Measurements from ENCODE around the gene WDR27.

Gene WDR27

GRCh38 chr6:169701954-169702839, at the start of gene WDR27, which contains the start of gene C6orf120:
WDR27 (minus strand) TSS chr6:169702029; CDS start chr6:169689005, 13,024 bp downstream.
C6orf120 (plus strand) TSS chr6:169702126; CDS start chr6:169702460, 334 bp downstream.
- peak; percentile 94 for DNase-seq (ENCODE audit: low spot score)

- DNase-seq (ENCODE audit: low spot score) = no peak
Observed at GRCh38 chr6:169746556-169746955, 44.7 kb upstream of the WDR27 start.

- no peak for DNase-seq (ENCODE audit: low spot score)
Observed at GRCh38 chr6:169745405-169745804, 43.6 kb upstream of the WDR27 start.

- DNase-seq (ENCODE audit: low spot score) = no peak
Observed at GRCh38 chr6:169741344-169741743, 39.5 kb upstream of the WDR27 start.

- DNase-seq (ENCODE audit: low spot score) = no peak
Observed at GRCh38 chr6:169738976-169739529, 37.2 kb upstream of the WDR27 start.

- no peak for DNase-seq (ENCODE audit: low spot score)
Observed at GRCh38 chr6:169738204-169738975, 36.6 kb upstream of the WDR27 start.

GRCh38 chr6:169729961-169730360, 28.1 kb upstream of the WDR27 start:
- DNase-seq (ENCODE audit: low spot score) = no peak

DNA sequence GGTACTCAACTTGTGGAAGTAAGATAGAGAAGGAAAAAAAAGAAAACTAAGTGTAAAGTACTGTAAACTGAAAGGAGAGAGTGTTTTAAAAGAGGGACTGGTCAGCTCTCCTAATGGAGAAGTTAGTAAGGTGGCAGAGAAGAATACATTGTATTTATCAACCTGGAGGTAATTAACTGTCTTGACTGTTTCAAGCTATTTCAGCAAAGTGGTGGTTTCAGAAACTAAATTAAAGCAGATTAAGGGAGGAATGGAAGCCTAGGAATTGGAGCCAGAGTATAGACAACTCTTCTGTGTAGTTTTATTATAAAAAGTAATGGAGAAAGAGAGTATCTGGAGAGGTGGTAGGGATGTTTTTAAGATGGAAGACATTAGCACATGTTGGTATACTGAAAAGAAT, 25.1 kb upstream of the WDR27 start:
- no peak for DNase-seq (ENCODE audit: low spot score)

DNA sequence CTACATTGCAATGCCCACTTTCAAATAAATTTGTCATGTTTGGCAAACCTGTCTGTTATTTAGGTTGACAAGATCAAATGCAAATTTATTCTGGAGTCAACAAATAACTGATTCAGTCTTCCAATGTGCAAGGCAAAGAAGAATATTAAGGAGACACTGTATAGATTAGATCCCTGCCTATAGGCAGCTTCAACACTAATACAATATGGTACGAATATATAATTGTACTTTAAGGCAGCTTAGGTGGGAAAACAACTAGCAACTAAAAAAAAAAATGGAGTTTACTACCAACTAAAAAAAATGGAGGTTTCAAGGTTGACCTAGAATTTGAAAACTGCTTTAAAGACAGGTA, 24.2 kb upstream of the WDR27 start:
- DNase-seq (ENCODE audit: low spot score) = no peak

DNA sequence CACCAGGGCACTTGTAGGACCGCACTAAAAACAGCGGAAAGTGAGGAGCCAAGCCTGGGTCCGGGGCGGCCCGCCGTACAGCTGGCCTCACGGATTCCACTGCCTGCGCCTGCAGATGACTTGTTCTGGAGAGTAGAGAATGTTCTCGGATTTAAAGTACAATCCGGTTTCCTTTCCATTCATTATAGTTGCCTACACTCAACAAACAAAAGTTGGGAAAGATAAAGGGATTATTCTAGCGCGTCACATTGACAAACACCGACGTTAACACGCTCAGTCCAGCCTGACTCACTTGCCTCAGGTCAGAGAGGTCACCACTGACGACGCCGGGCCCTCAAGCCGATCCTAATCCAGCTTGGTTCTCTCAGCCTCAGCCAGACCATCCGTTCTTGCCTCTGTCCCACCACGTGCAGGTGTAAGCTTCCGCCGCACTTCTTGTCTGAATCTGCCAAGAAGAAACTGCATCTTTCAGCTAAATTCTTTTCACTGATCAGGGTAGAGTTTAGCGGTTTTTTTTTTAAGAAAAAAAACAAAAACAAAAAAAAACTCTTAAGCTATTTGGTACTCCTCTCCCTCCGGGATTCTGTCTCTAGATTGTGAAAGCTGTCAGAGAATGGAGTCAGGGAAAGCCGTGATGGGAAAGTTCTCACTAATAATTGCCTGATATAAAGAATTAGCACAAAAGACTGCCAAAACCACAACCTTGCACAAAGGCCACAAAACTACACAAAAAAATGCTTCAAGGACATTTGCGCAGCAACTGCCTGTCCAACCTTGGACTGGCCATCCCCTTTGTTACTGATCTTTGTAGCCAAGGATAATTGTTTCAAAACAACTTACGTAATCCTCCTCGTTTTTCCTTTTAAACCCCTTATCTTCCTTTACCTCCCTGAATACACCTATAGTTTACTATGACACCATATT, 23.6 kb upstream of the WDR27 start:
- DNase-seq (ENCODE audit: low spot score) = peak; percentile 67

DNA sequence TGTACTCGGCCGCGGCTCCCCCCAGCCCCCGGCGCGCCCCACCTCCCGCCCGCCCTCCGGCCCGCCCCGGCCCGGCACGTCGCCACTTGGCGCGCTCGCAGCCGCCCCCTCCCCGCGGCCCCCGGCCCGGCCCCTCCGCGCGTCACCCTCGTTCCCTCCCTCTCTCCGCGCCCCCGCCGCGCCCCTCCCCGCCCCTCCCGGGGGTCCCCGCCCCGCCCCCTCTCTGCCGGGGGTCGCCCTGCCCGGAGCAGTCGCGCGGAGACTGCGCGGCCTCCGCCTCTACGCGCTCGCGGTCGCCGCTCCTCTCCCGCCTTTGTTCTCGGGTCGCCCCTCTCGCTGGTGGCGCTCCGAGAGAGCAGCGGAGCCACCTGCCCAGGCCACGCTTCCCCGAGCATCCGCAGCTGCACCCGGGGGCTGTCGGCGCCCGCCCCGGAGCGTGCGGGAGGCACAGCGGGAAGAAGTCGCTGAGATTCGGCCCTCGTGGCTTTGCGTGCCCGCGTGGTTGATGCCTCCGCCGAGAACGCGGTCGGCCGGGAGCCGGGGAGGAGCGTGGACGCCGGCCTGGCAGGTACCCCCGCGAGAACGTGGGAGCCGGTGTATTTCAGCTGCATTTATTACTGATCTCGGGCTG, 22.8 kb upstream of the WDR27 start, which contains the start of gene PHF10:
Gene PHF10, minus strand, starts transcription at position 7 of the 631 bp plus-strand sequence. CDS start 569 bp downstream, outside the sequence.
- DNase-seq (ENCODE audit: low spot score) = no peak

- no peak for DNase-seq (ENCODE audit: low spot score)
Observed at GRCh38 chr6:169723991-169724493, 22.2 kb upstream of the WDR27 start.

GRCh38 chr6:169723200-169723909, 21.5 kb upstream of the WDR27 start:
- DNase-seq (ENCODE audit: low spot score) = peak; percentile 44

GRCh38 chr6:169722362-169723199, 20.8 kb upstream of the WDR27 start:
- DNase-seq (ENCODE audit: low spot score) = peak; percentile 73

DNA sequence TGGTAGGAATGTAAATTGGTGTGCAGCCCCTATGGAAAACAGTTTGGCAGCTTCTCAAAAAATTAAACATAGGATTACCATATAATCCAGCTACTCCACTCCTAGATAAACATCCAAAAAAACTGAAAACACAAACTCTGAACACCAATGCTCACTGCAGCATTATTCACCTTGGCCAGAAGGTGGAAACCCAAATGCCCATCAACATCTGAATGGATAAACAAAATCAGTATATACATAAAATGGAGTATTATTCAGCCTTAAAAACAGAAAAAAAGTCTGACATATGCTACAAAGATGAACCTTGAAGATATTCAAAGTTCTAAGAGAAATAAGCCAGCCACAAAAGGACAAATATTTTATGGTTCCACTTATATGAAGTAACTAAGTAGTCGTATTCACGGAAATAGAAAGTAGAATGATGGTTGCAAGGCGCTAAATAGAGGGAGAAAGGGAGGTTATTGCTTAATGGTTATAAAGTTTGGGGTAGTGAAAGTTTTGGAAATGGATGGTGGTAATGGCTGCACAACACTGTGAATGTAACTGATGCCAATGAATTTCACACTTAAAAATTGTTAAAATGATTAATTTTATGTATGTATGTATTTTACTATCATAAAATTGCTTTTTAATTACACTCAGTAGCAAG, 18.5 kb upstream of the WDR27 start:
- DNase-seq (ENCODE audit: low spot score) = no peak

DNA sequence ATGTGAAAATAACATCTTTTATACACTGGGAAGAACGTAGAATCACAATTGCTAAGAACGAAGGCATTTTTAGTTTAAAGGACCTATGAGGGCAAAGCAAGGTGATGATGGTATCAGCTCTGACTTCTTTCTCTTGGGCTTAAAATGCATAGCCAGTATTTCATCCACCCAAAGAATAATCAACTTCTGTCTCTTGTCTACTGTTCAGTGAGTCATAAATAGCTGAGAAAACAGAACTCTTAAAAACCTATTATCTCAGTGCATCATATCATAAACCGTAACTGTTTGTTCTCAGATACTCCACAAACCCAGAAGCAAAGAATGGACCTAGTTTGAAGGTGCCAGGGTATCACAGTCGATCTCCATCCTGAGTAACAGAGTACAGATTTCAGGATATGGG, 17.3 kb upstream of the WDR27 start:
- no peak for DNase-seq (ENCODE audit: low spot score)

DNA sequence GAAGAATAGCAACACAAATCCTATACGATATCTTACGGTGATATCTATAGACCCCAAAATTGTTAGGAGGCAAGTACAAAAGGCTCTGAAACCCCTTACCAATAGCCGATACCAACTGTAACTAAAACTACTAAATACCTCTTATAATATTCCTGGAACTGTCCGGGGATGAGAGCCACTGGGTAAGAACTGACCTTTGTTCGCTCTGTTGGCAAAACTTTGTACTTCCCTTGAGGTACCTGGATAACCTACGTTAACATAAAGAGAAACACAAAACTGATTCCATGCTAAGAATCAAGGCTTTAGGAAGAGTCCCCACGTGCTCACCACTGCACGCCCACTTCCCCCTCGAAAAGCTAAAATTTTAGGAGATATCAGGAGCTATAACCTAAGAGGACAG, 12.8 kb upstream of the WDR27 start:
- no peak for DNase-seq (ENCODE audit: low spot score)

- no peak for DNase-seq (ENCODE audit: low spot score)
Observed at GRCh38 chr6:169714178-169714577, 12.3 kb upstream of the WDR27 start.

GRCh38 chr6:169710009-169710408, 8.2 kb upstream of the WDR27 start:
- no peak for DNase-seq (ENCODE audit: low spot score)

All from kidney capillary endothelial cell (primary cell).